Vagina (tissue), 2 donors: ENCODE measurements around the gene C2orf15. TPM values are rescaled to one million over a fixed set of nuclear protein-coding genes. Genes with fewer than 3 reads are reported as not detected.

ENCODE experiments used
- DNase-seq, 2 donors: peaks; one replicate each; pipeline ENCODE4 v3.0.0-alpha.2; 2017; ENCODE audit errors: extremely low spot score in 2 of 2
- H3K27ac ChIP-seq: fragments of 200-600 bp; sonication (generic); one replicate; pipeline ENCODE4 v1.5.1; 2019
- H3K27me3 ChIP-seq: fragments of 200-600 bp; sonication (generic); one replicate; pipeline ENCODE4 v1.5.1; 2019
- H3K36me3 ChIP-seq, 2 donors: fragments of 200-600 bp; sonication (generic); one replicate each; pipeline ENCODE4 v1.5.1; 2017 to 2019
- H3K4me1 ChIP-seq: fragments of 200-600 bp; sonication (generic); one replicate; pipeline ENCODE4 v1.5.1; 2019
- H3K4me3 ChIP-seq, 2 donors: fragments of 200-600 bp; sonication (generic); 1 replicate in 1 of 2; 2 replicates in 1 of 2; pipeline ENCODE4 v1.5.1; 2016 to 2019
- H3K9me3 ChIP-seq: fragments of 200-600 bp; sonication (generic); one replicate; pipeline ENCODE4 v1.5.1; 2019
- POLR2A ChIP-seq, 2 donors: fragments of 450-650 bp; IDR thresholded peaks; one replicate each; pipeline ENCODE4 v1.6.1; 2017; ENCODE audit warnings: antibody characterized with exemption in 2 of 2, mild to moderate bottlenecking in 2 of 2, moderate library complexity in 2 of 2
- POLR2AphosphoS5 ChIP-seq, 2 donors: sonication (generic); formaldehyde crosslinking; IDR thresholded peaks; one replicate each; pipeline ENCODE4 v1.9.0; 2017; ENCODE audit warnings: antibody characterized with exemption in 2 of 2, mild to moderate bottlenecking in 2 of 2, low read depth in 1 of 2; ENCODE audit not compliant: insufficient read depth in 1 of 2
- intact Hi-C: fragments of 100-400 bp; cut with DNase I; formaldehyde crosslinking; loops from one replicate; pipeline ENCODE4 v1.15.1; 2023
- total RNA-seq: library from RNA; depleted of rRNA; stranded (reverse); fragments of >200 nt; gene quantifications from one replicate; pipeline ENCODE4 v1.2.3, GENCODE V29; 2016
- TF ChIP-seq, protein P1 (sequence below), 3 experiments: fragments of 450-650 bp in 2 of 3; fragments of 200-600 bp in 1 of 3; sonication (generic) in 1 of 3; IDR thresholded peaks; one replicate each; pipeline ENCODE4 v1.5.1; 2017 to 2019; ENCODE audit warnings: antibody characterized with exemption in 3 of 3, mild to moderate bottlenecking in 2 of 3, moderate library complexity in 2 of 3

Gene C2orf15
- total RNA-seq, 1 donor from 2014 or later = not detected

DNA sequence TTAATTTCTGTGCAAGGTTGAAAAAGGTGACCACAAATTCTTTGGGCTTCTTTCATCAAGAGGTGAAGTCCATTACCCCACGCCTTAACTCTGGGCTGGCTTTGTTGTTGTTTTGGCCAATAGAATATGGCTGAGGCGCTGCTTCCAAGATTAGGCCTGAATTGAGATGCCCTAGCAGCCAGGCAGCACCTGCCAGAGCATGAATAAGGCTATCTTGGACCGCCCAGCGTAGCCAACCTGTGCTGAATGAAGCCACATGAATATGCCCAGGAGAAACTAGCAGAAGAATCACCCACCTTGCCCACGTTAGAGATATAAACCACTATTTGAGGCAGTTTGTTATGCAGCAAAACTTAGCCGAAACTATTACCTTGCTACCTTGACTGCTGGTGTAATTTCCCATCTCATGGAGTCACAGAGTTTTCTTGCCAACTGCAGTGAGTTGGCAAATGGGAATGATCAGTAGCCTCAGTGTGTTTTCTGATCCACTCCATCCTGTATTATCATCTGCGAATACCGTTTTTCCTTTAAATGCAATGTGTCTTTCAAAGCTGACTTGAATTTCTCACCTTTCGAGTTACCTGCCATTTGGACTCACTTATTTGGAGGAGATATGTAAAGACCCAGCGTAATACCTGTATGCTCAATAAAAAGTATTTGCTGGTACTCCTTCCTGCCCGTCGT is 12.6 kb downstream of the C2orf15 start:
- TF ChIP-seq POLR2AphosphoS5 (IDR thresholded peaks at IDR 0.05; ENCODE audit: insufficient read depth in 1 of 2, low read depth in 1 of 2) (no peak), POLR2A (IDR thresholded peaks at IDR 0.05) (no peak)
- TF ChIP-seq, protein P1, sequence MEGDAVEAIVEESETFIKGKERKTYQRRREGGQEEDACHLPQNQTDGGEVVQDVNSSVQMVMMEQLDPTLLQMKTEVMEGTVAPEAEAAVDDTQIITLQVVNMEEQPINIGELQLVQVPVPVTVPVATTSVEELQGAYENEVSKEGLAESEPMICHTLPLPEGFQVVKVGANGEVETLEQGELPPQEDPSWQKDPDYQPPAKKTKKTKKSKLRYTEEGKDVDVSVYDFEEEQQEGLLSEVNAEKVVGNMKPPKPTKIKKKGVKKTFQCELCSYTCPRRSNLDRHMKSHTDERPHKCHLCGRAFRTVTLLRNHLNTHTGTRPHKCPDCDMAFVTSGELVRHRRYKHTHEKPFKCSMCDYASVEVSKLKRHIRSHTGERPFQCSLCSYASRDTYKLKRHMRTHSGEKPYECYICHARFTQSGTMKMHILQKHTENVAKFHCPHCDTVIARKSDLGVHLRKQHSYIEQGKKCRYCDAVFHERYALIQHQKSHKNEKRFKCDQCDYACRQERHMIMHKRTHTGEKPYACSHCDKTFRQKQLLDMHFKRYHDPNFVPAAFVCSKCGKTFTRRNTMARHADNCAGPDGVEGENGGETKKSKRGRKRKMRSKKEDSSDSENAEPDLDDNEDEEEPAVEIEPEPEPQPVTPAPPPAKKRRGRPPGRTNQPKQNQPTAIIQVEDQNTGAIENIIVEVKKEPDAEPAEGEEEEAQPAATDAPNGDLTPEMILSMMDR (IDR thresholded peaks at IDR 0.05) = no peak
- Histone ChIP-seq H3K4me1 (peaks cover 33% of the 10 kb centered on the region), H3K27ac (peak overlapping the region; percentile 76), H3K9me3 (no peaks in the 10 kb centered on the region), H3K4me3 (peak overlapping the region; percentile 53 to 89), H3K36me3 (no peaks in the 10 kb centered on the region), H3K27me3 (no peaks in the 10 kb centered on the region)
- DNase-seq = no peak
- intact Hi-C loops = no loop called here

DNA sequence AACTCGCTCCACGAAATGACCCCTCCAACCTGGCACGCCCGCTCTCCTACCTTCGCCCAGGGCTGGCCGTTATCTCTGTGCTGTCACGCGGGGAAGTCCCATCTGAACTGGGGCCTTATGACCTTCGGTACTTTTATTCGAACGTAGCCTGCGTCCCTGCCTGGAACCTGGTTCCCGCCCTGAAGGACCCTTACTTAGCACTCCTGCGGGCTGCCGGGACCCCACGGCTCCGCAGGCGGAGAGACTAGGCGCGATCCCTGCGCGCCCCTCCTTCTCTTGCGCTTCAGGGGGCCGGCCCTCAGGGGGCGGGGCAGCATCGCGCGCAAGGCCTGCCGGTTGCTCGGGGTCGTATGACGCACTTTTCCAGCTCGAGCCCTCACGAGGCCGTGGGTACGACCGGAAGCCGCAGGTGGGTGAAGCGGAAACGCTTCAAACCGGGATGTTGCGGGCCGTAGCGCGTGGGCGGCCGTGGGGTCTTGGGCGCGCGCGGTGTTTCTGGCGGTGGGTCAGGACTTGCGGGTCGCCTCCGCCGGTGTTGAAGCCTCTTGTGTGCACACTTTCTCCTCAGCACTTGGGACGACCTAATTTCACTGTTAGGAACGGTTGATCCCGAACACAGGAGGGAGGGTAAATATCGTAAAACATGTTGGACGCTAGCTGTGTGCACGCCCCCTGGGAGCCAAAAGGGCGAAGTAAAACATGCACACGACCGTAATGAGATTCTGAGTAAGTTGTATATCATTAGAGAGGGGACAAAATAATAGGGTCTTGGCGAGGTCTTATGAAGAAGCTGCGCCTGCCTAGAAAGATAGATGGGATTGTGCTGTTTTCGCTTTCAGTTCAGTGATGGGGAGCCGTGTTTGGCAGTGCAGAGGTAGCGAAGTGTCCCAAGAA is 13.4 kb downstream of the C2orf15 start, which contains the start of the genes LIPT1 and TSGA10:
LIPT1 (plus strand) TSS at position 325 of the 894 bp plus-strand sequence. CDS start 6,991 bp downstream, outside the sequence.
TSGA10 (minus strand) TSS at position 300 of the 894 bp plus-strand sequence. CDS start 45,503 bp downstream, outside the sequence.
- peak within 1 kb of the TSS; percentile 53 to 89 for H3K4me3 ChIP-seq
- peaks cover 33% of the 10 kb centered on the region for H3K4me1 ChIP-seq
- intact Hi-C loops = no loop called here
- TF ChIP-seq POLR2AphosphoS5 (IDR thresholded peaks at IDR 0.05; ENCODE audit: insufficient read depth in 1 of 2, low read depth in 1 of 2) (peak; percentile 98), POLR2A (IDR thresholded peaks at IDR 0.05) (peak in 1 of 2 donors; percentile 81)
- TF ChIP-seq, protein P1 (IDR thresholded peaks at IDR 0.05) = no peak
- DNase-seq = peak in 1 of 2 donors; percentile 95
- no peaks in the 10 kb centered on the region for H3K27me3 ChIP-seq
- peak within 1 kb of the TSS; percentile 76 for H3K27ac ChIP-seq
- no peaks in the 10 kb centered on the region for H3K9me3 ChIP-seq
- H3K36me3 ChIP-seq = no peaks in the 10 kb centered on the region

DNA sequence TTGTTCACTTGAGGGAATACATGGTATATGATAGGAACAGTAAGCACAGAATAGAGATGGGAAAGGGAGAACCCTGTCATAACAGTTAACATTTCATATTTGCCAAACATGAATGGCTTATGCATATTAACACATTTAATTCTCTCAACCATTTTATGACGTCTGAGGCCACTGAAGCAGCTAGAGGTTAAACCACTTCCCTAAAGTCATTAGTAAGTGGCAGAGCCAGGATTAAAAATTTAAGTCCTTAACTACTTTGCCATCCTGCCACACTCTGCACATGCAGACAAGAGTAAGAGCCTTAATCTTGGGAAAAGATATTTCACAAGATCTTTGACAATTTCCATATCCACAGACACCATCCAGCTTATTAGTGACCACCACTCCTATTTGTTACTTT is 15.4 kb downstream of the C2orf15 start:
- TF ChIP-seq, protein P1 (IDR thresholded peaks at IDR 0.05) = no peak
- TF ChIP-seq POLR2AphosphoS5 (IDR thresholded peaks at IDR 0.05; ENCODE audit: insufficient read depth in 1 of 2, low read depth in 1 of 2) (no peak), POLR2A (IDR thresholded peaks at IDR 0.05) (no peak)
- intact Hi-C loops = no loop called here
- no peaks in the 10 kb centered on the region for H3K9me3 ChIP-seq
- H3K27ac ChIP-seq = no peak overlapping the region
- no peaks in the 10 kb centered on the region for H3K36me3 ChIP-seq
- no peak overlapping the region for H3K4me3 ChIP-seq
- no peaks in the 10 kb centered on the region for H3K27me3 ChIP-seq
- H3K4me1 ChIP-seq = peaks cover 33% of the 10 kb centered on the region
- DNase-seq = no peak

DNA sequence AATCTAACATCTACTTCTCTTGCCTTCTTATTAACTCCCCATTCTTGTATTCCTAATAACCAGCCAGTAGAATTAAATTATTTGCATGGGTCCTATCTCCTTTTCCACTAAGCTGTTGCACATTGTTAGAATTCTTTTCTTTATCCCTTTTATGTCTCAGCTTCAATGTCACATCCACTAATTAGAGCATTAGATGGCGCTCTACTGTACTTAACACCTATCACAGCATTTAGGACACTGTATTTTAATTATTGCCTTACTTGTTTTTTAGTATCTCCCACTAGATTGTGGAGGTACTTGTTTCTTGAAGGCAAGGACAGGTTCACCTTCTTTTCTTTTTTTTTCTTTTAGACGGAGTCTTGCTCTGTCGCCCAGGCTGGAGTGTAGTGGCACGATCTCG is 17.1 kb downstream of the C2orf15 start:
- Histone ChIP-seq H3K27ac (no peak overlapping the region), H3K36me3 (peaks cover 0 to 7% of the 10 kb centered on the region in 2 donors), H3K4me3 (no peak overlapping the region), H3K4me1 (peaks cover 28% of the 10 kb centered on the region), H3K9me3 (no peaks in the 10 kb centered on the region), H3K27me3 (no peaks in the 10 kb centered on the region)
- TF ChIP-seq POLR2A (IDR thresholded peaks at IDR 0.05) (no peak), POLR2AphosphoS5 (IDR thresholded peaks at IDR 0.05; ENCODE audit: insufficient read depth in 1 of 2, low read depth in 1 of 2) (no peak)
- TF ChIP-seq, protein P1 (IDR thresholded peaks at IDR 0.05) = no peak
- intact Hi-C loops = no loop called here
- no peak for DNase-seq
